ENCODE results near the gene POU3F2.

POU3F2 gene

GRCh38 chr6:98864497-98864896 is 30.1 kb downstream of the POU3F2 start:
- ChIA-PET CTCF (no interaction called here), POLR2A (no interaction called here)
- TF ChIP-seq BHLHE40 (IDR thresholded peaks at IDR 0.05; ENCODE audit: borderline replicate concordance) (no peak), PKNOX1 (IDR thresholded peaks at IDR 0.05) (no peak), L3MBTL2 (conservative IDR thresholded peaks at IDR 0.05) (no peak), TARDBP (IDR thresholded peaks at IDR 0.05) (no peak), FOXA1 (IDR thresholded peaks at IDR 0.05) (no peak), ZNF384 (IDR thresholded peaks at IDR 0.05) (no peak), LEF1 (IDR thresholded peaks at IDR 0.05; ENCODE audit: borderline replicate concordance) (no peak), NFRKB (IDR thresholded peaks at IDR 0.05) (no peak), FOXK2 (IDR thresholded peaks at IDR 0.05) (no peak), FOXM1 (IDR thresholded peaks at IDR 0.05; ENCODE audit: borderline replicate concordance) (no peak), CTBP1 (IDR thresholded peaks at IDR 0.05; ENCODE audit: borderline replicate concordance) (no peak), ARNT (IDR thresholded peaks at IDR 0.05) (no peak), ELF4 (IDR thresholded peaks at IDR 0.05) (no peak), HDGF (IDR thresholded peaks at IDR 0.05; ENCODE audit: borderline replicate concordance) (no peak), SP1 (IDR thresholded peaks at IDR 0.05) (no peak), SUZ12 (IDR thresholded peaks at IDR 0.05) (no peak)
- DNase-seq (ENCODE audit: extremely low spot score), result no peak

- DNase-seq (ENCODE audit: extremely low spot score), result no peak
- ChIA-PET CTCF (interaction anchor here (0.7 kb wide), 1 partner anchor 80 kb away, joined by 5 read pairs; no protein-coding TSS in a partner anchor), POLR2A (no interaction called here)
- TF ChIP-seq HDGF (IDR thresholded peaks at IDR 0.05; ENCODE audit: borderline replicate concordance) (no peak), L3MBTL2 (conservative IDR thresholded peaks at IDR 0.05) (no peak), FOXA1 (IDR thresholded peaks at IDR 0.05) (no peak), ZNF384 (IDR thresholded peaks at IDR 0.05) (no peak)
Measured at GRCh38 chr6:98871057-98871456, 36.7 kb downstream of the POU3F2 start.

- TF ChIP-seq PKNOX1 (IDR thresholded peaks at IDR 0.05), result no peak
- no peak for TF ChIP-seq L3MBTL2 (conservative IDR thresholded peaks at IDR 0.05)
- POLR2A ChIA-PET, result no interaction called here
- DNase-seq (ENCODE audit: extremely low spot score), result no peak
- CTCF ChIA-PET, result interaction anchor here (0.7 kb wide), 1 partner anchor 79 kb away, joined by 5 read pairs; no protein-coding TSS in a partner anchor
Measured at GRCh38 chr6:98871821-98872220, 37.4 kb downstream of the POU3F2 start.

GRCh38 chr6:98875375-98875774 is 41.0 kb downstream of the POU3F2 start:
- no peak for DNase-seq (ENCODE audit: extremely low spot score)
- ChIA-PET CTCF (no interaction called here), POLR2A (no interaction called here)
- TF ChIP-seq LEF1 (IDR thresholded peaks at IDR 0.05; ENCODE audit: borderline replicate concordance) (no peak), BHLHE40 (IDR thresholded peaks at IDR 0.05; ENCODE audit: borderline replicate concordance) (no peak), FOXM1 (IDR thresholded peaks at IDR 0.05; ENCODE audit: borderline replicate concordance) (no peak), SP1 (IDR thresholded peaks at IDR 0.05) (no peak), FOXK2 (IDR thresholded peaks at IDR 0.05) (no peak), HDGF (IDR thresholded peaks at IDR 0.05; ENCODE audit: borderline replicate concordance) (no peak), FOXA1 (IDR thresholded peaks at IDR 0.05) (no peak), ZNF384 (IDR thresholded peaks at IDR 0.05) (no peak), L3MBTL2 (conservative IDR thresholded peaks at IDR 0.05) (no peak), ARNT (IDR thresholded peaks at IDR 0.05) (no peak), CTBP1 (IDR thresholded peaks at IDR 0.05; ENCODE audit: borderline replicate concordance) (no peak), TARDBP (IDR thresholded peaks at IDR 0.05) (no peak), SUZ12 (IDR thresholded peaks at IDR 0.05) (no peak)

- DNase-seq (ENCODE audit: extremely low spot score), result no peak
- TF ChIP-seq ARNT (IDR thresholded peaks at IDR 0.05) (no peak), L3MBTL2 (conservative IDR thresholded peaks at IDR 0.05) (no peak), ELF4 (IDR thresholded peaks at IDR 0.05) (no peak), HDGF (IDR thresholded peaks at IDR 0.05; ENCODE audit: borderline replicate concordance) (no peak), TARDBP (IDR thresholded peaks at IDR 0.05) (no peak), FOXK2 (IDR thresholded peaks at IDR 0.05) (no peak)
- ChIA-PET POLR2A (no interaction called here), CTCF (no interaction called here)
Measured at GRCh38 chr6:98877250-98877649, 42.9 kb downstream of the POU3F2 start.

- TF ChIP-seq LEF1 (IDR thresholded peaks at IDR 0.05; ENCODE audit: borderline replicate concordance) (no peak), PKNOX1 (IDR thresholded peaks at IDR 0.05) (no peak), ELF4 (IDR thresholded peaks at IDR 0.05) (no peak), SUZ12 (IDR thresholded peaks at IDR 0.05) (no peak), FOXM1 (IDR thresholded peaks at IDR 0.05; ENCODE audit: borderline replicate concordance) (no peak), CTBP1 (IDR thresholded peaks at IDR 0.05; ENCODE audit: borderline replicate concordance) (no peak), FOXA1 (IDR thresholded peaks at IDR 0.05) (no peak)
- CTCF ChIA-PET, result interaction anchor here (1.2 kb wide), 1 partner anchor 111 kb away, joined by 3 read pairs; no protein-coding TSS in a partner anchor
- no peak for DNase-seq (ENCODE audit: extremely low spot score)
- POLR2A ChIA-PET, result no interaction called here
Measured at GRCh38 chr6:98880486-98880885, 46.1 kb downstream of the POU3F2 start.

GRCh38 chr6:98885330-98885729 is 51.0 kb downstream of the POU3F2 start:
- TF ChIP-seq SP1 (IDR thresholded peaks at IDR 0.05) (no peak), SUZ12 (IDR thresholded peaks at IDR 0.05) (no peak), FOXA1 (IDR thresholded peaks at IDR 0.05) (no peak), LEF1 (IDR thresholded peaks at IDR 0.05; ENCODE audit: borderline replicate concordance) (no peak), CTBP1 (IDR thresholded peaks at IDR 0.05; ENCODE audit: borderline replicate concordance) (no peak), FOXM1 (IDR thresholded peaks at IDR 0.05; ENCODE audit: borderline replicate concordance) (no peak), ELF4 (IDR thresholded peaks at IDR 0.05) (no peak), TARDBP (IDR thresholded peaks at IDR 0.05) (no peak), PKNOX1 (IDR thresholded peaks at IDR 0.05) (no peak), ZNF384 (IDR thresholded peaks at IDR 0.05) (no peak)
- ChIA-PET CTCF (no interaction called here), POLR2A (no interaction called here)
- DNase-seq (ENCODE audit: extremely low spot score), result no peak

Measured in HEK293T (cell line).